GM23248 (cell line): ENCODE results near the gene SERPINB1.

Source experiments
- EZH2 ChIP-seq: fragments of 200-600 bp; sonication (generic); IDR thresholded peaks from 2 replicates; pipeline ENCODE4 v1.6.1; 2018; ENCODE audit warnings: antibody characterized with exemption, mild to moderate bottlenecking; ENCODE audit not compliant: insufficient read depth, poor library complexity, severe bottlenecking
- EZH2phosphoT487 ChIP-seq: fragments of 200-600 bp; sonication (generic); IDR thresholded peaks from 2 replicates; pipeline ENCODE4 v1.6.1; 2018; ENCODE audit warnings: antibody characterized with exemption, moderate library complexity, mild to moderate bottlenecking, low read depth; ENCODE audit not compliant: insufficient read depth

DNA sequence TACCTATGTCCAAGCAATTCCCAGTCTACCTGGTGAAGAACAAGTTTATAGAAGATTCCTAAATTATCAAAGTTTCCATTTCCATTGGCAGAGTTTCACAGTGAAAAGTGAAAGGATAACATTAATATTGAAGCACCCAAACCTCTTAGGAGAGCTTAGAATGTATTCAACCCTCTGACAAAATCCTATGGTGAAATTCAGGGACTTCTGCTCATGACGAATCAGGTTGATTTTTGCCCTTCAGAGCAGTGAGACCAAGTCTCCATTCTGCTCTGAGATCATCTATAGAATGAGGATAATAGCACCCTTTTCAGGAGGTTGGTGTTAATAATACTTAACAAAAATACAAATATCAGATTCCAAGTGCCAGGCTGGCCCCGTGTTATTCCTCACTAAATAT, 15.5 kb downstream of the SERPINB1 start:
- no peak for TF ChIP-seq EZH2
- no peak for TF ChIP-seq EZH2phosphoT487
